HG03095 (cell line): ENCODE data around the gene DNAJB9.
A peak's percentile ranks its signal among the peaks of the same experiment; 100 is the strongest.

Experiments used
- ATAC-seq: cut with Tn5 transposase; IDR thresholded peaks from one replicate; pipeline ENCODE4 v1.9.1; 2021; ENCODE audit warnings: moderate library complexity; ENCODE audit not compliant: unreplicated experiment

The DNAJB9 gene

DNA sequence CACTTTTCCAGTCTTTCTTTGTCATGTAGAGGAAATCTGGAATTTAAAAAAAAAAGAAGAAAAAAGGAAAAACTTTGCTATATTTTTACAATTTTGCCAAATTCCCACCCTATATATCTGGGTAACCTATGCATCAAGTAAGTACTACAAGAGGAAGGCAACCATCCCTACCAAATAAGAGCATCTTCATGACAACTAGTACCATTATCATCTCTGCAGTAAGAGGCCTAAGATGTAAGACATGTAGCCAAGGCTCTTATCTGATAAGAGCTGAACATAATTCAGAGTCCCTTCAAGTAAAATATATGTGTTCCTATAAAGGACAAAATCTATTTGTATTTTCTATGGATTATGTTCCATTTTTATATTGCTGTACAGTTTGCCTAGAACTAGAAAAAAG lies 3.7 kb upstream of the DNAJB9 start:
- no peak for ATAC-seq

DNA sequence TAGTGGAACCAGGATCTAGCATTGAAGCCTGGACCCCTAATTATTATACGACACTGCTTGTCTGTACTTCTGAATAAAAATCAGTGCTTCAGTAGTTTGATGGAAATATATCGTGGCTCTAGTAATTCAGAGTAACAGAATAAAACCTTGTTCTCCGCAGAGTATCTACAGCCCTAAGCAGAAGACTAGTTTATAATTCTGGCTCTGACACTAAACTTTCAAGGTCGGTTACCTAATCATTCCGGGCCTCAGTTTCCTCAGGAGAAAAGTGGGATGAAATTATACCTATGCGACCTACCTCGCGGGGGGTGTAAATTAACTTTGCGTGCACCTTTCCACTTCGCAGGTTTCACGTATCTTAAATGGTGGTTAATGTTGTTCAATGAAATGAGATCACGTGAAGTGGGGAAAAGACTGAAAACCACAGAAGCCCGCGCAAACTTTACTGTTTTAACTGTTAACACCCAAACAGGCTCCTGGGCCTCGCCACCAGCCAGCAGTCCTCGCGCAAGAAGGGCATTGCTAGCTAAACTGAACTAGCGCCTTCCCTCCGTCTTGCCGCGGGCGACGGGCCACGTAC lies 783 bp upstream of the DNAJB9 start:
- no peak for ATAC-seq

DNA sequence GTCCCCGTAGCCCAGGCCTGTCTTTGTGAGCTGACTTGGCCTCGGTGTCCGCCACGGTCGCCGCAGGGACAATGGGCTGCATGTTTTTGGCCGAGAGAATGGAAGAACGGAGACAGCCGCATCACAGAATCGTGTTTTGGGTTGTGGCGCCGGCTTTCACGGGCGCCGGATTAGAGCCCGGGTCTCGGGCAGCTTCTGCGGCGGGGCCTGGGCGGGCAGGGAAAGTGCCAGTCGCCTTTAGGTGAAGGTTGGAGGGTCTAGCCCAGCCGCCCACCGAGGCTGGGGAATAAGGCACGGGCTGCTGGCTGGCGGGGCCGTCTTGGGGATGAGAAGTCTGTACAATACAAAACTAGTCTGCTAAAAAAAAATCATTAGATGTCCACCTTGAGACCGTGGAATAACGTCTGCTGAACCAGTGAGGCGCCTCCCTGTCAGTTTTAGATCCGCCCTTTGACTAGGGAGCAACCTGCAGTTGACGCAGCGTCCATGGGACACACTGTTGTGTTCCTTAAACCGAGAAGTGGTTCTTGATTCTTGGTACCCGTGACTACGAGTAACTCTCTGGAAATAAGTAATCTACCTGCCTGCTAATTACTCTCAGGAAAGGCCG lies 577 bp downstream of the DNAJB9 start:
- peak; percentile 23 for ATAC-seq

DNA sequence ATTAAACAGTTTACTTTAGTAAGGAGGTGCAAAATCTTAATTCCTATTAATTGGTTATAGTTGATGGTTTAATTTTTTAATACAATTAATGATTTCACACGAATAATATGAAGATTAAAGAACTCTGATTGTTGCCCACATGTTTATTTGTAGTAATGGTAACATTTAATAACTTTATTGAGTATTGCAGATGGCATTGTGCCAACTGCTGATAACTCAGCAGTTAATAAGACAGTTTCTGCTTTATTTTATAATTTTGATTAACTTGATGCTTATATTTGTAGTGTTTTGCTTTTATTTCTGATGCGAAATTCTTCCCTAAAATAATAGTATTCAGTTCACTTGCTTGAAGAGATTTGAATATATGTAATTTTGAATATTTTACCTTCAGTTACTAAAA lies 2.8 kb downstream of the DNAJB9 start:
- no peak for ATAC-seq

DNA sequence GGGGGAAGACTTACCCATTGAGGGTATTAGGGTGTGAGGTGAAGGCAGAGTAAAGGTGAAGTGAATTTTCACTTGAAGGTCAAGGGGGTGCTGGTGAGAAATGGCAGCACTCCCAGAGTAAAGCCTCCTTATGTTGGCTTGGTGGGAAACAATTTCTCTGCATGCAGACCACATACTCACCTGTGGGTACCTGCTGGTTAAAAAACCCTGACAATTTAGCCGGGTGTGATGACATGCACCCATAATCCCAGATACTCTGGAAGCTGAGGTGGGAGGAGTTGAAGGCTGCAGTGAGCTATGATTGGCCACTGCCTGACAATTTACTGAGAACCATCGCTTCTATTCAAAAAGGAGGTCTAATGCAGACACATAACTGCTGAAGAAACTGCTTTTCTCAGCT lies 5.5 kb downstream of the DNAJB9 start:
- ATAC-seq, result no peak

DNA sequence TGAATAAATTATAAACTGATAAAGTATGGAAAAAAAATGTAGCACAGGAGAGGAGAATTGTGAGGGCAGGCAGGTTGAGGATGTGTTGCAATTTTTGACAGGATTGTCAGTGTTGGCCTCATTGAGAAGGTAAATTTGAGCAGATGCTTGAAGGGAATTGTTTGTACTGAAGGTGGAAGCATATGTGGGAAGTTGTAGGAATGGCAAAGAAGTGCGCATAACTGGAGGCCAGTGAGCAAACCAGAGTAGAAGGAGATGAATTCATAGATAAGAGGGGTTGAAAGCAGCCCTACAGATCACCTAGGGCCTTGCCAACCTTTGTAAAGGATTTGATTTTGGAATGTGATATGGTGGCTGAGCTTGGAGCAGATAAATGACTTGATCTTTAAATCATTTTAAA lies 6.4 kb downstream of the DNAJB9 start:
- no peak for ATAC-seq

DNA sequence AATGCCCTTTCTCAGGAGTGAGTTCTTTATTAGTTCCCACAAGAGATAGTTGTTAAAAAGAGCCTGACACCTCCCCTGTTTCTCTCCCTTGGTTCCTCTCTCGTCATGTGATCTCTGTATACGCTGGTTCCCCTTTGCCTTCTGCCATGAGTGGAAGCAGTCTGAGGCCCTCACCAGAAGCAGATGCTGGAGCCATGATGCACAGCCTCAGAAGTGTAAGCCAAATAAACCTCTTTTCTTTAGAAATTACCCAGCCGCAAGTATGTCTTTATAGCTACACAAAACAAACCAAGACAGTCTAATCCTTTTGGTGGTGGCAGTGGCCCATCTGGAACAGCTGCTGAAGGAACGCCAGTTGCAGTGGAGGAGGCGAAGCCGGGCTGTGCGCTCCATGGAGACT lies 9.3 kb downstream of the DNAJB9 start:
- ATAC-seq, result no peak

DNA sequence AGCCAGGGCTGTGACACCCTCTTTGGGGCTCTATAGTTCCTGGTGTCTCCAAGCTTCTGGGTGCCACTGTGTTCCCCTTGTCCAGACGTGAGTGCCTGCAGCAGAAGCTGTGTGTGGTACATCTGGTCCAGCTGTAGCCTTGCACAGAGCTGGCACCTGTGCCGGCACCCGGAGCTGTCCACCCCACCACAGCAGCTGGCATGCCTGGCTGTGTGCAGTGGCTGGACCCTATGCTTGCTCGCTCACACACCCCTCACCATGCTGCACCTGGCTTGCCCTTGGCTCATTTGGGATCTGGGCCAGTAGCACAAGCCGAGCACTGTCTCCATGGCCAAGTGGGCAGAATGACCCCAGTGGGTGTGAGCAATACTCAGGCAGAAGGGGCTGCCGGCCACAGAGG lies 10.6 kb downstream of the DNAJB9 start:
- ATAC-seq, result no peak

DNA sequence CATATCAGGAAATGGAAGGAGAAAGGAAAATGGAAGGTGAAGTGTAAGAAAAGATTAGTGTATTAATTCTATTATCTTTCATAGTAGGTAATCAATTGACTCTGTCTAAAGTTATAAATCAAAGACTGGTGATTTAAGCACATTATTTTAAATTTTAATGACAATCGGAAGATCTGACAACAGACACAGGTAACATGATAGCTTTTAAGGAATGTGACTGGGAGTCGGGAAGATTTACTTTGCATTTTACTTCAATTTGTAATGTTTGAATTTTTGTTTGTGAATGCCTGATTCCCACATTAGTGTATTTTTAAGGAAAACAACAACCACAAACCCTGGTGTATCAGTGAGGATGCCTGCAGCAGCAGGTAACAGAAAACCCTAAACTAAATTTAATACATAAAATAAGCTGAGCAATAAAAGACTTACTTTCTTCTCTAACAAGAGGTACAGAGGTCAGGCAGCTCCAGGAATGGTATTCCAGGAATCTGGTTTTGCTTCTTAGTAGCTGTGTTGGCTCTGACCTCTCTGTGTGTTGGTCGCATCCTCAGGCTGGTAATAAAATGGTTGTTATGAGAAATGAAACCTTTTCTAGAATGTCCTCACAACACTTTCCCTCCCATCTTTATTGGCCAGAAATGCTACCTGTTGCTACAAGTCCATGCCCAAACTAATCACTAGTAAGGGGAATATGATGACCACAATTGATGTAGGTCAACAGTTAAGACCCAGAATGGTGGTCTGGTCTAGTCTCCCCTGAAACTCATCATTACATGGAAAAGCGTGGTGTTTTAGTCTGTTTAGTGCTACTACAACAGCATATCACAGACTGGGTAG lies 12.2 kb downstream of the DNAJB9 start:
- ATAC-seq, result no peak

DNA sequence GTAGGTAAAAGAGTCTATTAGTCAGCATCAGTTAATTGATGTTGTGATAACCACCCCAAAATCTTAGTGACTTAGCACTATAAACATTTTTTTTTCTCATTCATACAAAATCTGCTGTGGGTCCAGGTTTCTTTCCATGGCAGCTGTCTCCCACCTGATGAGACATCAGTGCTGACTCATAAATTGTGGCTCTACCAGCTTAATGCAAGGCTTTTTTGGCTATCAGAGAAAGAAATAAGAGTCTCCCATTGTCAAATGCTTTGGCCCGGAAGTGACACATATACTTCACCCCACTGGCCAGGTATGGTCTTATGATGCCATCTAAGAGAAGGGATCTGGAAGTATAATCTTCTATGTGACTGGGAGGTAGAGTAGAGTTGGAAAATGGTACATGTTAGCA lies 14.5 kb downstream of the DNAJB9 start:
- no peak for ATAC-seq

DNA sequence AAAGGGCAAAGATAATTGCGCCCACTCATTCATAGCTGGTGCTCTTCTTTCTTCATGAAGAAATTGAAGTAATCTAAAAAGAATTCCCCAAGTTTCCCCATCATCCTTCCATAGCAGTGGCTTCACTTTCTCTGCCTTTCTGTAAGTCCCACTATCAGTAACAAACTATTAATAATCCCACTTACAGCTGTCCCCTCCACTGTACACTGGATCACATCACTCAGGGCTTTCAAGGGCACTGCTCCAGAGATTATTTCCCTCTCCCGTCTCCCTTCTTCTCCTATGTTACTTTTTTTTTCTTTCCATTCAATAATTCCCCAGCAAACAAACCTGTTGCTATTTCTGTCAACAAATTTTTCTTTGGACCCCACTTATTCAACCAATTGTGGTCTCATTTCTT lies 16.2 kb downstream of the DNAJB9 start:
- ATAC-seq, result no peak

DNA sequence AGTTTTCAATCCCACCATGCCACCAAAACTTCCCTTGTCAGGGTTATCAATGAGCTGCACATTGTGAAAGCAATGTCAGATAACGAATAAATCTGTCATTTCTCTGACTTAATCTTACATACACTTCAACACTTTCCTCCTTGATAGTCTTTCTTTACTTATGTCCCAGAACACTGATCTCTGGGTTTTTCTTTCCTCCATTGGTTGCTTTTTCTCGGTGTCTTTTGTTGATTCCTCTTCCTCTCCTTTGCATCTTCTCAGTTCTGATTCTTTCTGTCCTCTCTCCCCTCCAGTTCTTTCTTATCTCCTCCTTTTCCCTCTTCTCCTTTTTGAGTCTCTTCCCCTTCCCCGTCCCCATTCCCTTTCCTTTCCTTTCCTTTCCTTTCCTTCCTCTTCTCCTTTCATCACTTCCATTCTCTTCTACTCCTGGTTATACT lies 16.6 kb downstream of the DNAJB9 start:
- no peak for ATAC-seq

DNA sequence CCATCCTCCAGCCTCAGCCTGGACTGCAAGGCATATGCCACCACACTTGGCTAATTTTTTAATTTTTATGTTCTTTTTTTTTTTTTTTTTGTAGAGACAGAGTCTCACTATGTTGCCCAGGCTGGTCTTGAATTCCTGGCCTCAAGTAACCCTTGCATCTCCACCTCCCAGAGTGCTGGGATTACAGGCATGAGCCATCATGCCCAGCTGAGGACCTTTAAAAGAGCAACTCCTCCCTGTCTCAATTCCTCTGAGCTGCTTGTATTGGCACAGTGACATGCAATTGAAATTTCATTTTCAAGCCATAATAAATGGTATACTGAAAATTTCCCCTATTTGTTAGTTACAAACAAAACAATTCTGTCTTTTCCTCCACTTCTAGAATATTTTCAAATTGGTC lies 19.5 kb downstream of the DNAJB9 start:
- ATAC-seq, result no peak

DNA sequence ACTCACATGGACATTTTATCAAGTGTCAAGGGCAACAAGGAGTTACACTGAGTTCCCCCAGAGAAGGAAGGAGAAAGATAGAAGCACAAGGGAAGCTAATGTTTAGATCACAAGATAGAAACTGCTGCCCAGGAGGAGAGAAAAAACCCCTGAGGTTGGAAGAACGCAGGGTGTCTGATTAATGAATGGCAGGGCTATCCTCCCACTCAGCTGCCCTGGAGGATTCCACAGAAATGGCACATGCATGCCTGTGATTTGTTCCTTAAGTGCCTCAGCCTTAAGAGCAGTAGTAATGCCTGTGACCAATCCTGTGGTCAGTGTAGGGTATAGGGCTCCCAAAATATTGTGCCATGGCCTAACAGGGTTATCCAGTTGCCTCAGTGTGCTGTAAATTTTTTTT lies 20.2 kb downstream of the DNAJB9 start:
- no peak for ATAC-seq

DNA sequence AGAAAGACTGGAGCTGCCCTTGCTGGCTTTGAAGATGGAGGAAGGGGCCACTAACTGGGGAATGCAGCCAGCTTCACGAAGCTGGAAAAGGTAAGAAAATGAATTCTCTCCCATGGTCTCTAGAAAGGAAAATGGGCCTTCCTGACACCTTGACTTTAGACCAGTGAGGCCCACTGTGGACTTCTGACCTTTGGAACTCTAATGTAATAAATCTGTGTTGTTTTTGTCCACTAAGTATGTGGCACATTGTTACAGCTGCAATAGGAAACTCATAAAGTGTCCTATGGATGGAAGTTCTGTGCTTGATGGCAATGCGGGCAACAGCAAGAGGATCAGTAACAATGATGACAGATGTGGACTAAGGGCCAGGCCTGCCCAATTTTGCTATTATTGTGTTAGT lies 20.9 kb downstream of the DNAJB9 start:
- ATAC-seq, result no peak

DNA sequence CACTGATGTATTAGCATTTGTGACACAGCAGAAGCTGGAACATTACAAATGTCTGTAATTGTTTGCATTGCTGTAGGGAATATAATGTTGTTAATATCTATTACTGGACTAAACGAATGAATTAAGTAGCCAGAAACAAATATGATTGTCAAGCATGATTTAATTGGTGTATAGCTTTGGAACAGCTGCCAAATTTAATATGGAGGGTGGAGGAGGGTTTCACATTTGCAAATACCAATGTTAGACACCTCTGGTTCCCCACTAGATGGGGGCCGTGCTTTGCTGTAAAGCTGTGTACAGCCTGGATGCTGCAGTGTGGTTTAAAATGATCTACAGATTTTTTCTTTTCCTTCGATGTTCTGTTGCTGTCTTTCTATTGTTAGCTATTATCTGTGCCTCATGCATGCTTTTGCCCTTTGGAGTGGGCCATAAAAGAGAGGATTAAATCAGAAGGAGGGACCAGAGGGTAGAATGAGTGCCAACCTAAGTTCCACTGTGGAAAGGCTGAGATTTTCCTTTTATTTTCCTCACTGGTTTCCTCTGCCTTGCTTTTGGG lies 23.1 kb downstream of the DNAJB9 start:
- ATAC-seq, result no peak

DNA sequence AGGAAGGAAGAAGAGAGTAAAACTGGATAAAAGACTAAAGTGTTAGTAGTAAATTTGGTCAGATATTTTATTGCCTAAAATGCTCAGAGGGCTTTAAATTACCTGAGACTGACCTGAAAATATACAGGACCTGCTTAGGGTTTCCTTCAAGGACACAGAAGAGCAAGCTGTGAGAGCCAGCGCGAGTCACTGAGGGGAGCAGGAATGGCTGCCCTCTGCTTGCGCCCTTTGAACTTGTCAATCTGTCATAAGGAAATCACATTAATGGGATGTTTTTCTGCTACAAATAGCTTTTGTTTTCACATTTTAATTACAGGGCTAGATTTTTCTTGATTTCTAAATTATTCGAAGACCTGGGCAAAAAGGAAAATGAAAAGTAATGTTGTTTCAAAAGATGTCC lies 26.9 kb downstream of the DNAJB9 start:
- ATAC-seq, result no peak

DNA sequence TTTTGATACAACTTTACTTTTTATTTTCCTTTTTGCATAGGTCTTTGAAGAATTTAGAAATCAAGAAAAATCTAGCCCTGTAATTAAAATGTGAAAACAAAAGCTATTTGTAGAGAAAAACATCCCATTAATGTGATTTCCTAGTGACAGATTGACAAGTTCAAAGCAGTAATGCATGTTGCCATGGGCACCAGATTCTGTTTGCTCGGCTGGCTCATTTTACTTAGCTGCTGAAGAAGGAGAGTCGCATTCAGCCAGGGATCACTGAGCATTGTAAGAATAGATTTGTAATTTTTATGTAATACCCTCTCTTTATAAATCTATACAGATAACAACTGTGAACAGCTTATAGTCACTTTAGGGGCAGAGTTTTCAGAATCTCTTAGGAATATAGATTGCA lies 28.5 kb downstream of the DNAJB9 start:
- no peak for ATAC-seq

DNA sequence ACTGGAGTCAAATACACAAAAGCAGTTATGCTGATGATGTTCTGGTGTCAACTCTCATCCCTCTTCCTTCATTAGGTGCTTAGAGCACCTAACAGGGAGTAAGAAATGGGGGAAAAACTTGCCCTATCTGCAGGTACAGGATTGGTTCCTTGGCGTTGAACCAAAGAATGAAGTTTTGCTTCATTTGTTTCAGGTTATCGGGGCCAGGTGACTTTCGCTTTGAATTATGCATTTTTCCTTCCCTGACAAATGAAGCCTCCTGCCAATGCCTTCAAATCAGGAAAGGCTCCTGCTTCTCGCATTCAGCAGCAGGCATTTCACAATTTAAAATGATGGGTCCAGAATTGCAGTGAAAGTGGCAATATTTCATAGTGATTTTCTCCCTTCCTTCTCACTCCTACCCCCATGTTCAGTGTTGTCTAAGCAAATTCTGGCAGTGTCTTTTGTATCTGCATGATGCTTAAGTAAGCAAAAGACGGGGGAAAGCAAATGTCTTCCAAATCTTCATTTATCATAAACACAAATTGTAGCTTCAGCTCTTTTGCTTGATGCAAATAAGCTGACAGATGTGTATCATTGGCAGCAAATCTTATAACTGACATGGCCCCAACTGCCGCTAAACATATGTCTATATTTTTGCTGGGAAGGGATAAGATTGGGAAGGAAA lies 29.4 kb downstream of the DNAJB9 start:
- ATAC-seq, result no peak

DNA sequence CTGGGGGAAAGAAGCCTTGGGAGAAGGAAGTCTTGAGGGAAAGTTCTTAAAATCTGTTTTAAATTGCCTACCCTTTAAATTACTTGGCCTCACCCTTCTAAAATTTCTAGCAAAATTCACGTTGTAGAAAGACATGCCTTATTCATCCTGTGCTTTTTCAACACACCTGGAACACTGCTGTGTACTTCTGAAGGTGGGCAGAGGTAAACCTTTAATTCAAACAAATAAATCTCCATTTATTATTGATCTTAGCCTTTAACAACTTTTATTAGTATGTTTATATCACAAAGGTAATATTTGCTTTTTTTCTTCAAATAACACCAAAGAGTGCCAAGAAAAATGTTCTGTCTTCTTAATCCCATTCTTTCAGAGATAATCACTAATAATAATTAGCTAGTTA lies 30.7 kb downstream of the DNAJB9 start:
- no peak for ATAC-seq

DNA sequence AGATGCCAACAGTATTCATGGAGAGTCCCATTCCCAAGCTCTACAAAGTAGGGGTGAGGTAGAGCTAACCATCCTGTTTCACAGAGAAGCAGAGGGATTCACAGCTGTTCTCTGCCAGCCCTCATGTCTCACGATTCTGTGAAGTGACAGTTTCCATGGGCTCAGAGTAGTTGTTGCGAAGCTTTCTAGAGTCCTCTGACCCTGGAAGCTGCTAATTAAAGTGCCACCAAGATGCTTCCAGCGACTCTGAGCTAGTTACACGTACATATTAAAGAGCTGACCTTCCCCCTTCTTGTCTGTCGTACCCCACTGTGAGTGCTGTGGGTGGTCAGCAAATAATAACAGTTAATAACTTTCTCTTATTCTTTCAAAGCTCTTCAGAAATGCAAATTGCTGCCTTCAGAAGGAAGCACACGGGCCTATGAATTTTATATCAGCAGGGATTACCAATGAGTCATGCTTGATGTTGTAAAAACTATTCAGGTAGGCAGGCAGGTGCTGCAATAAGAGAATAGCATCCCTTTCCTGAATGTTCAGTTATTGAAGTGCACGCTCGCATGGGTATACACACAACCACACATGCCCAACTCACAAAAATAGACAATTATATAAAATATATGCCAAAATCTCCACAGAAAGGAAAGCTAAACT lies 34.1 kb downstream of the DNAJB9 start:
- ATAC-seq, result no peak
